Measurements from ENCODE around the gene NOS1. TPM values are rescaled to one million over a fixed set of nuclear protein-coding genes. Genes with fewer than 3 reads are reported as not detected.

NOS1 gene
- total RNA-seq, 1 experiment from 2014 or later, result 2.3 TPM

DNA sequence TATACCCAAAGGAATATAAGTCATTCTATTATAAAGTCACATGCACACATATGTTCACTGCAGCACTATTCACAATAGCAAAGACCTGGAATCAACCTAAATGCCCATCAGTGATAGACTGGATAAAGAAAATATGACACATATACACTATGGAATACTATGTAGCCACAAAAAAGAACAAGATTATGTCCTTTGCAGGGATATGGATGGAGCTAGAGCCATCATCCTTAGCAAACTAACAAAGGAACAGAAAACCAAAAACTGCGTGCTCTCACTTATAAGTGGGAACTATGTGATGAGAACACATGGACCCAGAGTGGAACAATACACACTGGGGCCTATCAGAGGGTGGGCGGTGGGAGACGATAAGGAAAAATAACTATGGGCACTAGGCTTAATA is 192.4 kb downstream of the NOS1 start:
- Histone ChIP-seq H3K79me1 (ENCODE audit: insufficient read depth, low read depth, low read length, poor library complexity, severe bottlenecking) (no peaks in the 10 kb centered on the region), H4K20me1 (ENCODE audit: control insufficient read depth, insufficient read depth, insufficient read length) (no peaks in the 10 kb centered on the region), H3K23me2 (ENCODE audit: insufficient read length, low read depth, low read length, poor library complexity, severe bottlenecking) (no peaks in the 10 kb centered on the region), H3K4ac (ENCODE audit: low read depth, low read length) (no peak overlapping the region), H3K9me3 (ENCODE audit: control insufficient read depth, low read depth, low read length) (no peaks in the 10 kb centered on the region), H3K27ac (ENCODE audit: insufficient read length, low read depth, low read length) (no peak overlapping the region), H3T11ph (ENCODE audit: low read length) (no peak overlapping the region), H3K27me3 (ENCODE audit: insufficient read depth, low read length) (no peaks in the 10 kb centered on the region), H2BK20ac (ENCODE audit: low read depth, low read length, poor library complexity, severe bottlenecking) (no peak overlapping the region), H4K8ac (replicated peaks; ENCODE audit: insufficient read length, low read depth, low read length) (no peak overlapping the region), H2AK5ac (ENCODE audit: insufficient read length, low read length) (no peak overlapping the region), H2BK5ac (ENCODE audit: insufficient read length, low read length) (no peak overlapping the region), H4K5ac (ENCODE audit: insufficient read length, low read depth, low read length) (no peak overlapping the region), H3K14ac (ENCODE audit: insufficient read depth, low read length) (no peak overlapping the region), H2BK15ac (ENCODE audit: low read depth, low read length) (no peak overlapping the region), H3K4me2 (ENCODE audit: insufficient read depth, insufficient read length, low read length) (no peak overlapping the region), H3K4me1 (ENCODE audit: insufficient read depth, low read length) (no peaks in the 10 kb centered on the region), H4K91ac (ENCODE audit: insufficient read length, low read depth, low read length) (no peak overlapping the region), H3K79me2 (ENCODE audit: insufficient read depth, low read length) (no peaks in the 10 kb centered on the region), H2AFZ (ENCODE audit: low read length) (no peak overlapping the region), H3K23ac (ENCODE audit: insufficient read length, low read depth, low read length) (no peak overlapping the region), H2BK12ac (ENCODE audit: insufficient read length, low read depth, low read length) (no peak overlapping the region), H3K56ac (ENCODE audit: insufficient read length, low read depth, low read length) (no peak overlapping the region), H3K9ac (ENCODE audit: extremely low read depth, insufficient read length, low read length) (no peak overlapping the region), H3K18ac (ENCODE audit: insufficient read length, low read depth, low read length) (no peak overlapping the region), H2BK120ac (ENCODE audit: low read depth, low read length, poor library complexity, severe bottlenecking) (no peak overlapping the region)
- Mint-ChIP-seq H3K27me3 (ENCODE audit: low read depth) (no peaks in the 10 kb centered on the region), H3K27ac (no peak overlapping the region), H3K9me3 (no peaks in the 10 kb centered on the region), H3K4me1 (no peaks in the 10 kb centered on the region), H3K36me3 (ENCODE audit: insufficient read depth in 1 of 3, low read depth in 3 of 3) (peaks cover 52 to 92% (median 87%) of the 10 kb centered on the region in 3 experiments), H3K4me3 (no peak overlapping the region)
- no CpG with 5 or more reads among the region's 3 CpGs for WGBS (ENCODE audit: extremely low coverage, insufficient read length, low lambda C conversion rate)
- TF ChIP-seq, protein P1, sequence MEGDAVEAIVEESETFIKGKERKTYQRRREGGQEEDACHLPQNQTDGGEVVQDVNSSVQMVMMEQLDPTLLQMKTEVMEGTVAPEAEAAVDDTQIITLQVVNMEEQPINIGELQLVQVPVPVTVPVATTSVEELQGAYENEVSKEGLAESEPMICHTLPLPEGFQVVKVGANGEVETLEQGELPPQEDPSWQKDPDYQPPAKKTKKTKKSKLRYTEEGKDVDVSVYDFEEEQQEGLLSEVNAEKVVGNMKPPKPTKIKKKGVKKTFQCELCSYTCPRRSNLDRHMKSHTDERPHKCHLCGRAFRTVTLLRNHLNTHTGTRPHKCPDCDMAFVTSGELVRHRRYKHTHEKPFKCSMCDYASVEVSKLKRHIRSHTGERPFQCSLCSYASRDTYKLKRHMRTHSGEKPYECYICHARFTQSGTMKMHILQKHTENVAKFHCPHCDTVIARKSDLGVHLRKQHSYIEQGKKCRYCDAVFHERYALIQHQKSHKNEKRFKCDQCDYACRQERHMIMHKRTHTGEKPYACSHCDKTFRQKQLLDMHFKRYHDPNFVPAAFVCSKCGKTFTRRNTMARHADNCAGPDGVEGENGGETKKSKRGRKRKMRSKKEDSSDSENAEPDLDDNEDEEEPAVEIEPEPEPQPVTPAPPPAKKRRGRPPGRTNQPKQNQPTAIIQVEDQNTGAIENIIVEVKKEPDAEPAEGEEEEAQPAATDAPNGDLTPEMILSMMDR (conservative IDR thresholded peaks at IDR 0.05), result no peak
- no peak for DNase-seq
